ENCODE measurements around the gene GRB7. TPM values are rescaled to one million over a fixed set of nuclear protein-coding genes. Genes with fewer than 3 reads are reported as not detected.

The GRB7 gene
- total RNA-seq, 2 donors from 2014 or later = 3.5 to 6.0 TPM

GRCh38 chr17:39765766-39766165 lies 28.0 kb downstream of the GRB7 start:
- Mint-ChIP-seq H3K4me3 (peak overlapping the region in 1 of 2 donors; percentile 31), H3K9me3 (no peaks in the 10 kb centered on the region)

DNA sequence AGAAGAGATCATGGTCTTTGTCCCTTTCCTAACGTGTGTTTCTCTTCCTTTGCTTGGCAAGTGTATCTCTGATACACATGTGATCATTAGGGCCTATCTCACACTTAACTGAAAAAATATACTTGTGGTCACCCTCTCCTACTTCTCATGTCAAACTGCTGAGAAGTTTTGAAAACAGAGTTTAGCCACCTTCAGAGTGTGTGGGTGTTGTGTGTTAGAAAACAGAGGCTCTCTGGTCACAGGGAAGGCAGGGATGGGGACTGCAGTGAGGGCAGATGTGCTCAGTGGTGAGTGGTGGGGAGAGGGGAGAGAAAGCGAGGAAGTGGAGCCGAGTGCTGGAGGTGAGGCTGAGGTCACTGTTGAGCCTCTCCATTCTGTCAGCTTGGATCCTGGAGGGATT lies 29.4 kb downstream of the GRB7 start:
- peaks cover 26 to 47% of the 10 kb centered on the region in 2 donors for H3K36me3 Mint-ChIP-seq (ENCODE audit: insufficient read depth in 2 of 2)
- H3K9me3 Mint-ChIP-seq = no peaks in the 10 kb centered on the region
- H3K4me1 Mint-ChIP-seq (ENCODE audit: low read depth) = peaks cover 90% of the 10 kb centered on the region
- H3K4me3 Mint-ChIP-seq = peak overlapping the region; percentile 75 to 83
- no peaks in the 10 kb centered on the region for H3K27me3 Mint-ChIP-seq (ENCODE audit: low read depth)
- peak overlapping the region; percentile 89 for H3K27ac Mint-ChIP-seq
- ATAC-seq (replicated peaks in 1 of 2) = no peak
- peak in 1 of 2 donors; percentile 35 for DNase-seq

More at GRCh38 chr17:39765766-39766165, 28.0 kb downstream of the GRB7 start:
- peak overlapping the region; percentile 89 for H3K27ac Mint-ChIP-seq
- H3K27me3 Mint-ChIP-seq (ENCODE audit: low read depth) = no peaks in the 10 kb centered on the region
- DNase-seq (no peak), ATAC-seq (replicated peaks in 1 of 2) (no peak)
- H3K36me3 Mint-ChIP-seq (ENCODE audit: insufficient read depth in 2 of 2) = peaks cover 25 to 42% of the 10 kb centered on the region in 2 donors
- H3K4me1 Mint-ChIP-seq (ENCODE audit: low read depth) = peaks cover 88% of the 10 kb centered on the region

GRCh38 chr17:39769974-39770587 lies 32.3 kb downstream of the GRB7 start:
- DNase-seq (peak; percentile 71 to 79), ATAC-seq (replicated peaks in 1 of 2) (peak; percentile 83 to 88)
- peaks cover 97% of the 10 kb centered on the region for H3K4me1 Mint-ChIP-seq (ENCODE audit: low read depth)
- H3K4me3 Mint-ChIP-seq = peak overlapping the region; percentile 63 to 83
- H3K9me3 Mint-ChIP-seq = no peaks in the 10 kb centered on the region
- peaks cover 27 to 46% of the 10 kb centered on the region in 2 donors for H3K36me3 Mint-ChIP-seq (ENCODE audit: insufficient read depth in 2 of 2)
- H3K27ac Mint-ChIP-seq = peak overlapping the region; percentile 89
- H3K27me3 Mint-ChIP-seq (ENCODE audit: low read depth) = no peaks in the 10 kb centered on the region

DNA sequence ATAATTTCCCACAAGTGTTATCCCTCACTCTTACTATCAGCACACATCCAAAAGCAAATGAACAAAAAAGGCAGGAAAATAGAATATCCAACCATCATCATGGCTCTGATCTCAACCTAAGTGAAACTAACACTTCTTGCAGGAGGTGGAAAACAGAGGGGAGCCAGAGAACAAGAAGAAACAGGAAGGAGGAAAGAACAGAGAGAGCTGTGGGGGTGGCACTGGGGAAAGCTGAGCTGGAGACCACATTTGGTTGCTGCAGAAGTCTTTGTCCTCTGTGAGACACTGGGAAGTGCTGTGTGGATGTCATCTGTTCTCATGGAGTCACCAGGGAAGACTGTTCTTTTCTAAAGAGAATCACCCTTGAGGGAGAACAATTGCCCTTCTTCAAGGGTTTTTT lies 34.7 kb downstream of the GRB7 start:
- peaks cover 97% of the 10 kb centered on the region for H3K4me1 Mint-ChIP-seq (ENCODE audit: low read depth)
- H3K9me3 Mint-ChIP-seq = no peaks in the 10 kb centered on the region
- H3K27me3 Mint-ChIP-seq (ENCODE audit: low read depth) = no peaks in the 10 kb centered on the region
- no peak for ATAC-seq (replicated peaks in 1 of 2)
- peaks cover 15 to 39% of the 10 kb centered on the region in 2 donors for H3K36me3 Mint-ChIP-seq (ENCODE audit: insufficient read depth in 2 of 2)
- DNase-seq = no peak
- peak overlapping the region; percentile 53 to 83 for H3K4me3 Mint-ChIP-seq
- H3K27ac Mint-ChIP-seq = peak overlapping the region; percentile 74

DNA sequence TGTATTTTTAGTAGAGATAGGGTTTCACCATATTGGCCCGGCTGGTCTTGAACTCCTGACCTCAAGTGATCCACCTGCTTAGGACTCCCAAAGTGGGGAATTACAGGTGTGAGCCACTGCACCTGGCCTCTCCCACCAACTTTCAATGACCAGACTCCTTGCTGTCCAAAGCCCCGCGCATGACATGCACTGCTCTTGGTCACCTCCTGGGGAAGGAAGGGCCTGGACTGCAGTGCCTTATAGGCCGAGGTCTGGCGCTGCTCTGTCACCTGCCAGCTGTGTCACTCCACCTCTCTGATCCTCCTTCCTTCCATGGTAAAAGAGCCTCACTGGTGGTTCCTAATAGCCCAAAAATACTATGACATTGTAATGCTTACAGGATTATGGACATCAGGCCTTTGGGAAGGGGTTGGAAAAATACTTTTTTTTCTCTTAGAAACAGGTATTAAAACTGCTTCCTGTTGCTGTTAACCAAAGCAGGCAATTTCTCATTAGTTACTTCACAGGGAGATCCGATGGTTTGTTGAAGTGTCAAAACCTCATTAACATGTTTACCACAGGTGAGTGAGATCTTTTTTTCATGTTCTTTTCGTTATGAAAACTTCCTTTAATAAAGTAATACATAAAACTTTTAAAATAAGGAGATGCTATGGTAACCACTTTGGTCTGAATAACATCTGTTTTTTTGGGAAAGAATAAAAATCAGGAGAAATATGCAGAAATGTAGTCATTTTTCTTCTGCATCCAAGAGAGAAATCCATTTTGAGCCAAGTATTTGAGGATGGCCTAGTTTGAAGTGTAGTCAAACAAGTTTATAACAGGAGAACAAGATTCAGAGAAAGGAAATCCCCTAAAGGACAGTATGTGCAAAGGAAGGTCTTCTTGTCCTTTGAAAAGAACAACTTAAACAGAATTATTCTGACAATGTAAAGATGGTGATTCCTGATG lies 35.5 kb downstream of the GRB7 start:
- Mint-ChIP-seq H3K9me3 (no peaks in the 10 kb centered on the region), H3K4me3 (peak overlapping the region; percentile 58 to 83), H3K27ac (peak overlapping the region; percentile 98), H3K4me1 (ENCODE audit: low read depth) (peaks cover 97% of the 10 kb centered on the region), H3K36me3 (ENCODE audit: insufficient read depth in 2 of 2) (peaks cover 17 to 36% of the 10 kb centered on the region in 2 donors), H3K27me3 (ENCODE audit: low read depth) (no peaks in the 10 kb centered on the region)
- DNase-seq (no peak), ATAC-seq (replicated peaks in 1 of 2) (no peak)

GRCh38 chr17:39774047-39774446 lies 36.3 kb downstream of the GRB7 start:
- peaks cover 17 to 31% of the 10 kb centered on the region in 2 donors for H3K36me3 Mint-ChIP-seq (ENCODE audit: insufficient read depth in 2 of 2)
- H3K4me3 Mint-ChIP-seq = peak overlapping the region; percentile 64 to 83

GRCh38 chr17:39775031-39775430 lies 37.3 kb downstream of the GRB7 start:
- peaks cover 16 to 31% of the 10 kb centered on the region in 2 donors for H3K36me3 Mint-ChIP-seq (ENCODE audit: insufficient read depth in 2 of 2)
- DNase-seq = no peak
- H3K27me3 Mint-ChIP-seq (ENCODE audit: low read depth) = no peaks in the 10 kb centered on the region
- no peaks in the 10 kb centered on the region for H3K9me3 Mint-ChIP-seq
- peak; percentile 16 to 42 for ATAC-seq (replicated peaks in 1 of 2)
- peaks cover 92% of the 10 kb centered on the region for H3K4me1 Mint-ChIP-seq (ENCODE audit: low read depth)
- H3K27ac Mint-ChIP-seq = peak overlapping the region; percentile 98
- H3K4me3 Mint-ChIP-seq = peak overlapping the region; percentile 81 to 99

More at GRCh38 chr17:39774047-39774446, 36.3 kb downstream of the GRB7 start:
- DNase-seq = no peak
- peak overlapping the region; percentile 98 for H3K27ac Mint-ChIP-seq
- no peak for ATAC-seq (replicated peaks in 1 of 2)
- H3K9me3 Mint-ChIP-seq = no peaks in the 10 kb centered on the region
- no peaks in the 10 kb centered on the region for H3K27me3 Mint-ChIP-seq (ENCODE audit: low read depth)
- H3K4me1 Mint-ChIP-seq (ENCODE audit: low read depth) = peaks cover 96% of the 10 kb centered on the region

DNA sequence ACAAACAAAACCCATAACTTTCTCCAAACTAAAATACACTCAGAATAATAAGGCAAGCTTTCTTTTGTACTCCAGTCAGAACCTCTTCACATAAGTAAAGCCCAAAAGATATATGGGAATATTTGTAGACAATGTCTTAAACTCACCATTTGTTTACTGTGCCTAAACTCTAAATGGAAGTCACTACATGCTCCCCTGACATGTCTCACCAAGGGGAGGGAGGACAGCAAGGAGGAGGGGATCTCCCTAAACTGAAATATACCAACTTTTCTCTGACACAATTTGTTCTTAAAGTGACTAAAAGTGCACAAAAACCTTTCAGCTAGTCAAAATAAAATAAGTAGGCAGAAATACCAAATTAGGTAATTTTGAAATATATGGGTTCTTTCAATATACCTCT lies 38.5 kb downstream of the GRB7 start:
- H3K27ac Mint-ChIP-seq = peak overlapping the region; percentile 98
- H3K27me3 Mint-ChIP-seq (ENCODE audit: low read depth) = no peaks in the 10 kb centered on the region
- H3K9me3 Mint-ChIP-seq = no peaks in the 10 kb centered on the region
- H3K4me3 Mint-ChIP-seq = peak overlapping the region; percentile 81 to 99
- peaks cover 89% of the 10 kb centered on the region for H3K4me1 Mint-ChIP-seq (ENCODE audit: low read depth)
- peaks cover 16 to 33% of the 10 kb centered on the region in 2 donors for H3K36me3 Mint-ChIP-seq (ENCODE audit: insufficient read depth in 2 of 2)
- ATAC-seq (replicated peaks in 1 of 2) (peak; percentile 28 to 31), DNase-seq (peak in 1 of 2 donors; percentile 34)

GRCh38 chr17:39777534-39778365 lies 40.0 kb downstream of the GRB7 start:
- Mint-ChIP-seq H3K9me3 (no peaks in the 10 kb centered on the region), H3K4me1 (ENCODE audit: low read depth) (peaks cover 89% of the 10 kb centered on the region), H3K27ac (peak overlapping the region; percentile 98), H3K4me3 (peak overlapping the region; percentile 81 to 99), H3K36me3 (ENCODE audit: insufficient read depth in 2 of 2) (peaks cover 12 to 31% of the 10 kb centered on the region in 2 donors), H3K27me3 (ENCODE audit: low read depth) (no peaks in the 10 kb centered on the region)
- DNase-seq (no peak), ATAC-seq (replicated peaks in 1 of 2) (peak; percentile 78 to 85)

- Mint-ChIP-seq H3K36me3 (ENCODE audit: insufficient read depth in 2 of 2) (peaks cover 9 to 32% of the 10 kb centered on the region in 2 donors), H3K4me1 (ENCODE audit: low read depth) (peaks cover 74% of the 10 kb centered on the region), H3K27ac (peak overlapping the region; percentile 82), H3K9me3 (no peaks in the 10 kb centered on the region), H3K4me3 (peak overlapping the region in 1 of 2 donors; percentile 8), H3K27me3 (ENCODE audit: low read depth) (no peaks in the 10 kb centered on the region)
- DNase-seq = no peak
- ATAC-seq (replicated peaks in 1 of 2) = no peak
Measured at GRCh38 chr17:39781031-39781860, 43.5 kb downstream of the GRB7 start.

DNA sequence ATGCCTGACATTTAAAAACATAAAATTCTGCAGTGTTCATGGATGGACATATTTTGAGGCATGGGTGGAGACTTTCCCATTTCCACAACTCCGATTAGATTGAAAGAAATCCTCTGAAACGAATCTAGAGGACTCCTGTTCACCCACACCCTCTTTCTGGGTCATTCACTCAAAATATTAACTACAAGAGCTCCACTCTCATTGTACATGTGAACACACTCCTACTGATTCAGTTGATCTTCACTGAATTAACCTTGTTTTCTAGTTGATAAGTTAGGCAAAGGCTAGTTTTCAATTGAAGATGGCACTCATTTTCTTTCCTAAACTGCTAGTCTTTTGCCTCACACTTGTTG lies 44.1 kb downstream of the GRB7 start:
- Mint-ChIP-seq H3K4me3 (peak overlapping the region in 1 of 2 donors; percentile 8), H3K27me3 (ENCODE audit: low read depth) (no peaks in the 10 kb centered on the region), H3K9me3 (no peaks in the 10 kb centered on the region), H3K4me1 (ENCODE audit: low read depth) (peaks cover 69% of the 10 kb centered on the region), H3K27ac (peak overlapping the region; percentile 79), H3K36me3 (ENCODE audit: insufficient read depth in 2 of 2) (peaks cover 9 to 30% of the 10 kb centered on the region in 2 donors)
- no peak for ATAC-seq (replicated peaks in 1 of 2)
- no peak for DNase-seq

GRCh38 chr17:39782481-39782880 lies 44.7 kb downstream of the GRB7 start:
- Mint-ChIP-seq H3K27me3 (ENCODE audit: low read depth) (no peaks in the 10 kb centered on the region), H3K4me1 (ENCODE audit: low read depth) (peaks cover 66% of the 10 kb centered on the region), H3K36me3 (ENCODE audit: insufficient read depth in 2 of 2) (peaks cover 15 to 29% of the 10 kb centered on the region in 2 donors), H3K4me3 (no peak overlapping the region), H3K27ac (peak overlapping the region; percentile 79), H3K9me3 (no peaks in the 10 kb centered on the region)
- DNase-seq (no peak), ATAC-seq (replicated peaks in 1 of 2) (no peak)
